GM12873 (cell line): ENCODE measurements around the gene KIAA1217.

Experiments
- CTCF ChIP-seq: IDR thresholded peaks from 2 replicates; pipeline ENCODE4 v1.5.1; 2012; ENCODE audit warnings: low read depth, mild to moderate bottlenecking, moderate library complexity, low read length, control low read depth; ENCODE audit not compliant: insufficient read depth; ENCODE audit errors: missing control alignments

Gene KIAA1217

GRCh38 chr10:24574578-24575155 is 365.7 kb downstream of the KIAA1217 start:
- TF ChIP-seq CTCF, result peak; percentile 9

GRCh38 chr10:24575481-24576002 is 366.6 kb downstream of the KIAA1217 start:
- no peak for TF ChIP-seq CTCF

- TF ChIP-seq CTCF, result no peak
Observed at GRCh38 chr10:24579448-24579847, 370.5 kb downstream of the KIAA1217 start.

- TF ChIP-seq CTCF, result no peak
Observed at GRCh38 chr10:24579906-24580305, 371.0 kb downstream of the KIAA1217 start.

GRCh38 chr10:24589265-24589664 is 380.3 kb downstream of the KIAA1217 start:
- TF ChIP-seq CTCF, result no peak

GRCh38 chr10:24590697-24591457 is 381.9 kb downstream of the KIAA1217 start:
- no peak for TF ChIP-seq CTCF

- no peak for TF ChIP-seq CTCF
Observed at GRCh38 chr10:24596217-24596930, 387.4 kb downstream of the KIAA1217 start.
